Stimulated activated CD4-positive, alpha-beta T cell treated with anti-CD3 and anti-CD28 coated beads, Interleukin-15, amount 100 ng/mL, for 24 hours (primary cell): ENCODE results near the gene RFX3.

ENCODE experiments used
- DNase-seq: peaks from one replicate; pipeline ENCODE4 v3.0.0-alpha.2; 2020

The RFX3 gene

DNA sequence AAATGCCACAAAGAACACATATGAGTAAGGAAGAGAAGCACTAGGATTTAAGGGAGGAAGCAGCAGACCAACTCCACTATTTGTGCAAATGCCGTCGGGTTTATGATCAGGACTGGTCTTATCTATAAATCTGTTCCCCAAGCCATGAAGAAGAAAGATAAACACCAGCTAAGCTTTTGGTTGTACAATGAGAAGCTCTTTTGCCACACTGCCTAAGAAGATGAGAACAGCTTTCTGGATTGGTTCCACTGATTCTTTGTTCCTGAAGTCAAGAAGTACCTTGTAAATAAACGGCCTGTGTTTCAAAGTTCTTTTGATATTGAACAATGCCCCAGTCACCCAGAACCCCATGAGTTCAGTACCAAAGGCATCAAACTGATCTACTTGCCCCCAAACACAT, 93.9 kb downstream of the RFX3 start:
- DNase-seq = no peak

GRCh38 chr9:3419893-3420292, 105.9 kb downstream of the RFX3 start:
- DNase-seq = no peak

DNA sequence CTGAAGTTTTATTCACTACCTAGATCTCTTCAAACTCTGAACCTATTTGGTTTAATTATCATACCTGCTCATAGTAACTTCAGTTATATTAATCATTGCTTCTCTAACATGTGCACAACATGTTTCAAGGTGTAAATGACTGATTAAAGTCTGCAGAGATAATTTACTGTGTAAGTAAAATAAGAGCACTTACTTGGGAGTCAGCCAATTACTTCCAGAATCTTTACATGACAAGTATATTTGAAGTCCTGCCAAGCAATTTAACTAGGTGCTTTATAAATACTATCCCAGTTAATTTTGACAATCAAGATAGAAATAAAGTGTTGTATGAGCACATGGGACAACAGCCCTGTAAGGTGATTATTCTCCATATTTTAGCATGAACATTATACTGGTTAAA, 109.9 kb downstream of the RFX3 start:
- no peak for DNase-seq

- DNase-seq = no peak
Observed at GRCh38 chr9:3413984-3414383, 111.8 kb downstream of the RFX3 start.

DNA sequence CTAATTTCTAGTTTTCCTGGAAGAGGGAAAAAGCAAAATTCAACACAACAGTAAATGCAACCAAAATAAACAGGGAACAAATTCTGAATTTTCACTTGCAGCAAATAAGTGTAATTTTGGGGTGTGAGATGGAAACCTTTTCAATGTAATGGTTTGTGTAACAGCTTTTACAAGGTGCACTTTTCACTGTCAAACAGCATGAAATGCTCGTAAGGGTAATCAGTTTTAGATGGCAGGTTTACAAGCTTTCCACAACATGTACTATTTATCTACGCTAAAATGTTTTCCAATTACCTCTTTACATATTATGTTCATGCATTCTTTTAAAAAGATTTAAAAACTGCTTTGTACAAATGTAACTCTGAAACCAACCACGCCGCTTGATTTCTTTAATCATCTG, 115.3 kb downstream of the RFX3 start:
- no peak for DNase-seq

DNA sequence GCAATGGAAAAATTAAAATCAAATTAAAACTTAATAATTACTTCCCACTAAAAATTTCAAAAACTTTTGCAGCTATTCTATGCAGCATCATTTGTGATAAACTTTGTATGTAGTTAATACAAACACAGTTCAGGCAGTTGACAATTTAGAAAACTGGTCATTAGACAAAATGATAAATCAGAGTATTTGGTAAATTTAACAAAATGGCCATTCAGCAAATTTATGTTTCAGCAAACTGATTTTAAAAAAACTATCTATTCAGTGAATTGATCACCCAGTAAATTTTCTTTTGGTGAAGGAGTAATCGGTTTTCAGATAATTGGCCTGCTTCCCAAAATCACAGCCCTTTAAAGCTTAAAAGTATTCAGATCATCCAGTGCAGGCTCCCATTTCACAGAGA, 116.3 kb downstream of the RFX3 start:
- DNase-seq = no peak

GRCh38 chr9:3403315-3403714, 122.5 kb downstream of the RFX3 start:
- no peak for DNase-seq

DNA sequence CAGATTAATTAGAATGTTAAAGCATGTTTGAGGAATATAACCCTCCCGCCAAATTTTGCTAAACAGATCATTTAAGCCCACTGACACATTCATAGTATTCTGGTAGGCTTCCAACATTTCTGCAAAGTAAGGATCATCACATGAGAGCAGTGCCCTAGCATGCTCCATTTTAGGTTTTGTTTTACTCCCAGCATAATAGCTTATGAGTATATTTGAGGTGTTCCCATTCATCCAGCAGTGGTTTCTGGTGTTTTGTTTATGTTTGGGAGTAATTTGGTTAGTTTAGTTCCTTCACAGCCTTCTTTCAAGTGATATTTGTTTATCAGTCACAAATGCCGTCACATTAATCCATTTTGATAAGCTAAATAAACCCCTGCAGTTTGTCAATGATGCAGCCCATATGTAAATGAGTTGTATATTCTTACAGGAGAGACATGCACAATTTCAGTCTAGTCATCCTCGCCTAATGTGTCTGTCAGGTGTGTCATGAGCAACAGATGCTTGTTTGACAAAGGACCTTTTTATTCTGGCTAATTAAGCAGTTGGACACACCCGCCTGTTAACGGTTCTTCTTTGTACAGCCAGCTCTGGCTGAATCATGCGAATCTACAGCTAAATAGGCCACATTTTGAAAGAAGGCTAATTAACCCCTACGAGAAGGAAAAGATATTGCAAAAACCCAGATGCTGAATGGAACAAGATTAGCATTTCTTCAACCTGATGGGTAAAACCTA, 124.4 kb downstream of the RFX3 start:
- no peak for DNase-seq

DNA sequence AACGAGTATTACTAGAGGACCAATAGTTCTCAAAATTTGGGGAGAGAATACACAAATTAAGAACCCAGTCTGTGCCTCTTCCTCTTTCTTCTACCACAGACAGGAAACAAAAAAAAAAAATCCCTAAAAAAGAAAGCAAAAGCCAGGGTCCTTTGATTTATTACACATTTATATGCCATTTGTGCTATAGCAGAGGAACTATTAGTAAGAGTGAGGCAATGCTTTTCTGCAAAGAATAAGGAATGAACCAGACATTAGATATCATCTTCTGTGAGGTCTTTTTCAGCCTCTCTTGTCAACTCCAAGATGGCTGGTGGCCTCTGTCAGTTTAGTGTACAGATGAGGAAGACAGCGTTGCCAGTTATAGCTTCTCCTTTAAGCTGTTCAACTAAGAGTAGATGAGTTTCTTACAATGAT, 127.6 kb downstream of the RFX3 start:
- DNase-seq = no peak

GRCh38 chr9:3397766-3398165, 128.0 kb downstream of the RFX3 start:
- DNase-seq = no peak

DNA sequence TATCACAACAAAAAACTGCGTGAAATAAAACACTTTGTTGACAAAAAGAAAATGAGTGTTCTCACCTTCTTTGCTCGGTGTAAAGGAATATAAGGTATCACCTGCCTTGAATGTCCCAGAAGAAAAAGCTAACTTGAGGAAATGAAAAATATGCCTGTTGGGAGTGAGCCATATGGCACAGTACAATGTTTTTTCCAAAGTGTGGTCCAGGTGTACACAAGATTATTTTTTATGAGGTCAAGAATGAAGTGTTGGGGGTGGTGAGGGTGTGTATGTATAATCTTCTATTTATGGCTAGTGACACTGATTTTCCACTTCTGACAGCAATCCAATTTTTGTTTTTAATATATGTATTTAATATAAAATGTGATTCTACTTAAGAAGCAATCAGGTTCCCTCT, 134.4 kb downstream of the RFX3 start:
- DNase-seq = no peak

DNA sequence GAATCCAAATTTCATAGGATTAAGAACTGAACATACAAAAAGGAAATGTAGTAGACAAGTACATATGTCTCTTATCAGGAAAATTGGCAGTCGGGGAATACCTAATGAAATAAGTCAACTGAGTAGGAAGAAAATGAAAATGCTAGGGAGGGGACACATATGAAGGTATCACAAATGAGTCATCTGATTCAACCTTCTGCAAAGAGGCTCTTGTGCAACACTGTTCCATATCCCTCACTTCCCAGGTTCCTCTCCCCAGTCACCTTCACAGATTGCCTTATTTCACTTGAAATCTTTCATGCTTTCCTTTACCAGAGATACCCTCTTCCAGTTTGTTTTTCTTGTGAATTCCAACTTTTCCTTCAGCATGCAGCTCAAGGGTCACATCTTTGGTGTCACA, 139.0 kb downstream of the RFX3 start:
- DNase-seq = no peak

DNA sequence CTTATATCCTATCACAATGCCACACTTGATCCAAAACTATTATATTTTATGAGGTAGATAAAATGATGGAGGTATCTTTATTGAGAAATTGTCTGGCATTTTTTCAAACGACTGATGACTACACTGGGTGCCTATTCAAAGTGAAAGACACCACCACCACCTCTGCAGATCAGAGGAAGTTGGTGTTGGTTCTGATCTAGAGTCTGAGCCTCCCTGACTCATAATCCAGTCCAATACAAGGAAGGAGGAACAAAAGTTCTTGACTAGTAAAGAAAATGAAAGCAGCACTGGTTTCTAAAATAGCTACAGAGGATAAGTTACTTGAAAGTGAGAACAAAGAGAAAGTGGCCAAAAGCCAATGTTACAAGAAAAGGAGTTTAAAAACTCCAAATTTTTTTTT, 139.9 kb downstream of the RFX3 start:
- DNase-seq = peak; percentile 57

GRCh38 chr9:3371842-3372241, 154.0 kb downstream of the RFX3 start:
- no peak for DNase-seq

GRCh38 chr9:3370715-3371114, 155.1 kb downstream of the RFX3 start:
- DNase-seq = no peak

DNA sequence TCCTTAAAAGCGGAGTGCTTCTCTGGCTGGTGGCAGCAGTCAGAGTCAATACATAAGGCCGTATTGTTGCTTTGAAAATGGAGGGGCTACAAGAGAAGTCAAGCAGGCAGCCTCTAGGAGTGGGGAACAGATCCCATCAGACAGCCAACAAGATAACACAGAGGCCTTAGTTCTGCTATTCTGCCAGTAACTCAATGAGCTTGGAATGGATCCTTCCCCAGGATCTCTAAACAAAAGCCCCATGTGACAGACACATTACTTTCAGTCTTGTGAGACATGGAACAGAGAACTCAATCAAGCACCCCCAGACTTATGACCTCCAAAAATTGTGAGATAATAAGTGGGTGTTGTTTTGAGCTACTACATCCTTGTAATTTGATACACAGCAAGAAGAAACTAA, 158.6 kb downstream of the RFX3 start:
- DNase-seq = no peak

DNA sequence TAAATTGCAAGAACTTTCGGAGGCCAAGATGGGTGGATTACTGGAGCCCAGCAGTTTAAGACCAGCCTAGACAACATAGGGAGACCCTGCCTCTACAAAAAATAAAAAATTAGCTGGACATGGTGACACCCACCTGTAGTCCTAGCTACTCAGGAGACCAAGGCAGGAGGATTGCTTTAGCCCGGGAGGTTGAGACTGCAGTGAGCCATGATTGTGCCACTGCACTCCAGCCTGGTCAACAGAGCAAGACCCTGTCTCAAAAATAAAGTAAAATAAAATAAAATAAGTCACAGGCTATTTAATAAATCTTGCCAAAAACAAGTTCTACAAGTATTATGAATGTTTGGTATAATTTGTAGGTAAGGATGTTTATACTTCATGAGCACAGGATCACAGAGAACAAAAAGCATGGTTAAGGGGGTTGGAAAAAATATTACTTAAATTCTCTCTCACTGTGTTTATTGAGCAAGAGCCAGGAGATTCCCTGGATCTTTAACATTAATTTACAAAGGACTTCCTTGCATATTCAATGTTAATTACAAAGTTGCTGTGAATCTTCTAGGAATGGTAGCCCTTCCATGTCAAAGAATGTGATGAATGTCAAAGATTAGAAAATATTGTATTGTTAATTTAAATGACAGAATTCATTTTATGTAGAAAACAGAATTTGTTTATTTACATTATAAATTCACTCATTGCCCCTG, 164.0 kb downstream of the RFX3 start:
- no peak for DNase-seq

GRCh38 chr9:3361116-3361515, 164.7 kb downstream of the RFX3 start:
- no peak for DNase-seq

- no peak for DNase-seq
Observed at GRCh38 chr9:3360245-3360644, 165.6 kb downstream of the RFX3 start.

DNA sequence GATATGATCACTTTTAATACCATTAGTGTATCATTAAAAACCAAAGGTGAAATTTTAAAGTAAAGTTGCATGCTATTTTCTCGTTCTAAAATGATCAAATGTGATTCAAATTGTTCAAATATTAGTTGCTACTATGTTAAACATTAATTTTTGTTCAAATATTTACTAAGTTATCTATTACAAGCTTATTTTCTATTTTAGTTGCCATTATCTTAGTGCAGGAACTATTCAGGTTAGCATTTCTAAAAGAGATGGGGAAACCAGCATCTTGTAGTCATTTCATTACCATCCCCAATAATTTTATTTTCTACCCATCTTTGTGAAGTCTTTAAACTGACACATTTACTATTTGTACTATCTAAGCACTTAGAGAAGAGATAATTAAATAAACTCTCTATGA, 166.0 kb downstream of the RFX3 start:
- DNase-seq = no peak

- no peak for DNase-seq
Observed at GRCh38 chr9:3359048-3359692, 166.6 kb downstream of the RFX3 start.

GRCh38 chr9:3348169-3348568, 177.6 kb downstream of the RFX3 start:
- no peak for DNase-seq

DNA sequence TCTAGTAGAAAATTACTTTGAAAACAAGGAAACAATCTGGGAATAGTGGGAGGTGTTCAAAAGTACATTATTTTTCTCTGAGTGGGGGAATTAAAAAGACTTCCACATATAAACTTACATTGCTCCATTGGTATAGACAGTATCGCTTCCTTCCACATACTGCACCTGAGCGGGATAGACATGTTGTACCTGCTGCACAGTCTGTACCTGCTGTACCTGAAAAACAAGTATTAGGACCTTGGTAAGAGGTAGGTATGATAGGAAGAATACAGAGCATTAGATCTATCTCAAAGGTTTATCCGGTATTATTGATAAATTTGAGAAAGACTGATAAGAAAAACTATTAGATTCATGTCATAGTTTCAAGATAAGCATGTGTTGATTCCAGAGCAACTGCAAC, 179.3 kb downstream of the RFX3 start:
- no peak for DNase-seq

DNA sequence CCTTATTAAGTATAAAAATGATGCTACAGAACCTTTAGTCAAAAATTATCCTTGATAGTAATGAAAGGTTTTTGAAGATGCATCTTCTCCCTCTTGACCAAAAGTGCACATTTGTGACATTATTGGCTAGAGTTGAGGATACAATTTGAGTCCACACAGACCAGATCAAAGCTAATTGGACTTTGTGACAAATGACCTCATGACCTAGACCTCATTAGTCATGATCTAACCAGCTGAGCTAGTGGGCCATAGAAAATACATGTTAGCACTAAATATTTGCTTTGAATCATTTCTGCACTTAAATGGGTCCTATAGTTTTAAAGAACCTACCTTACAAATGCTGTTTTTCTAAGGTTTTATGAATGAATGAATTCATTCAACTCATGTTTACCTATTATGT, 182.1 kb downstream of the RFX3 start:
- DNase-seq = no peak
